Lung (tissue), 12 donors: ENCODE measurements around the gene WASL. TPM values are rescaled to one million over a fixed set of nuclear protein-coding genes. Genes with fewer than 3 reads are reported as not detected.

Source experiments
- ATAC-seq: fragments of 200-7000 bp; cut with Tn5 transposase; one replicate; pipeline ENCODE4 v1.9.1; 2020; ENCODE audit warnings: moderate number of reproducible peaks; ENCODE audit not compliant: insufficient read depth, low FRiP score
- DNase-seq, 3 donors: peaks; one replicate each; pipeline ENCODE4 v3.0.0-alpha.2; 2013 to 2017
- H3K27ac ChIP-seq, 2 donors: one replicate each; pipeline ENCODE4 v1.5.1; 2013; ENCODE audit warnings: mild to moderate bottlenecking in 2 of 2, moderate library complexity in 2 of 2, control low read depth in 1 of 2, inconsistent platforms in 1 of 2, low read depth in 1 of 2, low read length in 1 of 2
- H3K27me3 ChIP-seq, 3 donors: one replicate each; pipeline ENCODE4 v1.5.1; 2013; ENCODE audit warnings: low read length in 2 of 3; ENCODE audit not compliant: control insufficient read depth in 3 of 3, insufficient read depth in 3 of 3
- H3K36me3 ChIP-seq, 4 donors: one replicate each; pipeline ENCODE4 v1.5.1; 2013; ENCODE audit warnings: low read length in 4 of 4, mild to moderate bottlenecking in 1 of 4, moderate library complexity in 1 of 4; ENCODE audit not compliant: control insufficient read depth in 4 of 4, insufficient read depth in 4 of 4
- H3K4me1 ChIP-seq, 5 donors: one replicate each; pipeline ENCODE4 v1.5.1; 2013; ENCODE audit warnings: low read length in 5 of 5, mild to moderate bottlenecking in 2 of 5, moderate library complexity in 1 of 5; ENCODE audit not compliant: control insufficient read depth in 5 of 5, insufficient read depth in 5 of 5
- H3K4me3 ChIP-seq: one replicate; pipeline ENCODE4 v1.5.1; 2013; ENCODE audit warnings: mild to moderate bottlenecking, control low read depth, moderate library complexity
- H3K9ac ChIP-seq, 2 donors: one replicate each; pipeline ENCODE4 v1.5.1; 2013; ENCODE audit warnings: low read length in 2 of 2, control low read depth in 1 of 2; ENCODE audit not compliant: insufficient read depth in 1 of 2
- H3K9me3 ChIP-seq, 4 donors: one replicate each; pipeline ENCODE4 v1.5.1; 2013; ENCODE audit warnings: low read length in 3 of 4, mild to moderate bottlenecking in 1 of 4, moderate library complexity in 1 of 4; ENCODE audit not compliant: control insufficient read depth in 4 of 4, insufficient read depth in 3 of 4
- CTCF ChIP-seq: IDR thresholded peaks from 2 replicates; pipeline ENCODE4 v1.5.1; 2012; ENCODE audit warnings: mild to moderate bottlenecking; ENCODE audit errors: control extremely low read depth, extremely low read depth
- WGBS, 2 donors: extraction: QIAGEN DNeasy Blood & Tissue Kit; methylation state at CpG; one replicate each; pipeline ENCODE4 v1.1.7; 2013; 5-methylcytosine and 5-hydroxymethylcytosine counted together
- polyA plus RNA-seq, 2 donors: library from polyadenylated mRNA; stranded (reverse); fragments of 200-250 nt; gene quantifications; one replicate each; pipeline ENCODE4 v1.2.1, GENCODE V29; 2013
- total RNA-seq, 2 donors: library from RNA; depleted of rRNA in 1 of 2; stranded (reverse); fragments of >200 nt in 1 of 2; gene quantifications; one replicate each; pipeline ENCODE4 v1.2.1, GENCODE V29; 2014 to 2021
- donor health status: control.
- donor health status: control.
- donor health status: Bipolar disorder and iron deficiency.
- donor health status: healthy.
- donor health status: DM: yes; HTN: yes; CAD: no.

The WASL gene
- total and polyA plus RNA-seq, 4 donors = 11.8 to 52.7 (median 22.2) TPM

- no peak overlapping the region for H3K4me3 ChIP-seq
- peaks cover 7 to 14% (median 10%) of the 10 kb centered on the region in 4 donors for H3K36me3 ChIP-seq
- 90 to 98% methylated on average over 1 of the region's 1 CpG for WGBS, 2 donors
- no peaks in the 10 kb centered on the region for H3K9me3 ChIP-seq
- no peak for TF ChIP-seq CTCF
- H3K9ac ChIP-seq = no peak overlapping the region
- DNase-seq (no peak), ATAC-seq (no peak)
- H3K27me3 ChIP-seq = no peaks in the 10 kb centered on the region
- no peak overlapping the region for H3K27ac ChIP-seq
- peaks cover 0 to 10% (median 0%) of the 10 kb centered on the region in 5 donors for H3K4me1 ChIP-seq
Measured at GRCh38 chr7:123687727-123688126, 61.1 kb downstream of the WASL start.

GRCh38 chr7:123687161-123687560 lies 61.6 kb downstream of the WASL start:
- Histone ChIP-seq H3K9me3 (no peaks in the 10 kb centered on the region), H3K36me3 (peaks cover 2 to 16% (median 8%) of the 10 kb centered on the region in 4 donors), H3K4me3 (no peak overlapping the region), H3K27me3 (no peaks in the 10 kb centered on the region), H3K9ac (no peak overlapping the region), H3K4me1 (peaks cover 0 to 13% (median under 1%) of the 10 kb centered on the region in 5 donors), H3K27ac (no peak overlapping the region)
- ATAC-seq (no peak), DNase-seq (no peak)
- WGBS, 2 donors = 95 to 98% methylated on average over 2 of the region's 2 CpGs
- no peak for TF ChIP-seq CTCF

- no peaks in the 10 kb centered on the region for H3K9me3 ChIP-seq
- TF ChIP-seq CTCF = no peak
- H3K4me1 ChIP-seq = peaks cover 0 to 25% (median 8%) of the 10 kb centered on the region in 5 donors
- no peaks in the 10 kb centered on the region for H3K27me3 ChIP-seq
- ATAC-seq (peak; percentile 81), DNase-seq (peak; percentile 16 to 79 (median 76))
- 76 to 93% methylated on average over 1 of the region's 1 CpG for WGBS, 2 donors
- H3K9ac ChIP-seq = no peak overlapping the region
- peaks cover 2 to 14% (median 8%) of the 10 kb centered on the region in 4 donors for H3K36me3 ChIP-seq
- no peak overlapping the region for H3K27ac ChIP-seq
- no peak overlapping the region for H3K4me3 ChIP-seq
Measured at GRCh38 chr7:123682690-123683089, 66.1 kb downstream of the WASL start.

- 52 to 63% methylated on average over 2 of the region's 2 CpGs for WGBS, 2 donors
- Histone ChIP-seq H3K27me3 (no peaks in the 10 kb centered on the region), H3K36me3 (peaks cover 0 to 7% (median 4%) of the 10 kb centered on the region in 4 donors), H3K4me3 (no peak overlapping the region), H3K9ac (no peak overlapping the region), H3K4me1 (peaks cover 0 to 25% (median 8%) of the 10 kb centered on the region in 5 donors), H3K27ac (no peak overlapping the region), H3K9me3 (no peaks in the 10 kb centered on the region)
- peak; percentile 20 to 53 (median 41) for DNase-seq
- TF ChIP-seq CTCF = no peak
- ATAC-seq = no peak
Measured at GRCh38 chr7:123681561-123681960, 67.2 kb downstream of the WASL start.
